HUES64 (cell line): ENCODE measurements around the gene NDUFAF8.

Source experiments
- H3K27ac ChIP-seq: 2 replicates; pipeline ENCODE4 v1.7.0; 2013; ENCODE audit warnings: low read depth, low read length, inconsistent platforms
- H3K27me3 ChIP-seq: 2 replicates; pipeline ENCODE4 v1.6.1; 2013; ENCODE audit warnings: mild to moderate bottlenecking, low read length; ENCODE audit not compliant: insufficient read depth
- H3K36me3 ChIP-seq: 2 replicates; pipeline ENCODE4 v1.6.1; 2013; ENCODE audit warnings: mild to moderate bottlenecking, low read length; ENCODE audit not compliant: insufficient read depth
- H3K4me1 ChIP-seq: 2 replicates; pipeline ENCODE4 v1.6.1; 2013; ENCODE audit warnings: mild to moderate bottlenecking, low read length, moderate library complexity; ENCODE audit not compliant: insufficient read depth
- H3K4me3 ChIP-seq: 2 replicates; pipeline ENCODE4 v1.5.1; 2013; ENCODE audit warnings: mild to moderate bottlenecking, low read length, moderate library complexity
- H3K9ac ChIP-seq: 2 replicates; pipeline ENCODE4 v1.6.1; 2013; ENCODE audit warnings: mild to moderate bottlenecking, low read depth, low read length
- H3K9me3 ChIP-seq: 2 replicates; pipeline ENCODE4 v1.6.1; 2013; ENCODE audit warnings: low read depth, low read length; ENCODE audit not compliant: insufficient read depth
- WGBS: fragments of 150-250, 120-280 bp; methylation state at CpG from one replicate; pipeline ENCODE4 v1.1.7; 2013; ENCODE audit warnings: missing lambda C conversion rate; 5-methylcytosine and 5-hydroxymethylcytosine counted together

The NDUFAF8 gene

GRCh38 chr17:81251094-81251708 is 12.1 kb downstream of the NDUFAF8 start:
- 0 out of 2 replicates have a peak, but pooled peaks cover 3% of the 10 kb centered on the region for H3K4me1 ChIP-seq
- H3K4me3 ChIP-seq, result no peak overlapping the region

GRCh38 chr17:81251709-81252301 is 12.7 kb downstream of the NDUFAF8 start:
- Histone ChIP-seq H3K27ac (no peak overlapping the region), H3K9ac (no peak overlapping the region), H3K36me3 (no peaks in the 10 kb centered on the region), H3K4me3 (no peak overlapping the region), H3K9me3 (no peaks in the 10 kb centered on the region), H3K27me3 (no peaks in the 10 kb centered on the region), H3K4me1 (0 out of 2 replicates have a peak, but pooled peaks cover 3% of the 10 kb centered on the region)
- 73% methylated on average over 29 of the region's 29 CpGs for WGBS

More at GRCh38 chr17:81251094-81251708, 12.1 kb downstream of the NDUFAF8 start:
- 87% methylated on average over 25 of the region's 25 CpGs for WGBS
- Histone ChIP-seq H3K9me3 (no peaks in the 10 kb centered on the region), H3K27me3 (no peaks in the 10 kb centered on the region), H3K9ac (no peak overlapping the region), H3K27ac (no peak overlapping the region), H3K36me3 (no peaks in the 10 kb centered on the region)

- WGBS, result 86% methylated on average over 15 of the region's 15 CpGs
- Histone ChIP-seq H3K9ac (no peak overlapping the region), H3K4me1 (0 out of 2 replicates have a peak, but pooled peaks cover 3% of the 10 kb centered on the region), H3K27ac (no peak overlapping the region), H3K9me3 (no peaks in the 10 kb centered on the region), H3K36me3 (no peaks in the 10 kb centered on the region), H3K27me3 (no peaks in the 10 kb centered on the region), H3K4me3 (no peak overlapping the region)
Measured at GRCh38 chr17:81252326-81252986, 13.3 kb downstream of the NDUFAF8 start.

GRCh38 chr17:81252987-81253329 is 13.8 kb downstream of the NDUFAF8 start:
- Histone ChIP-seq H3K4me3 (no peak overlapping the region), H3K4me1 (0 out of 2 replicates have a peak, but pooled peaks cover 3% of the 10 kb centered on the region), H3K27ac (no peak overlapping the region), H3K36me3 (no peaks in the 10 kb centered on the region), H3K27me3 (no peaks in the 10 kb centered on the region), H3K9me3 (no peaks in the 10 kb centered on the region), H3K9ac (no peak overlapping the region)
- WGBS, result 84% methylated on average over 15 of the region's 15 CpGs

- H3K9me3 ChIP-seq, result no peaks in the 10 kb centered on the region
- H3K4me3 ChIP-seq, result no peak overlapping the region
- 0 out of 2 replicates have a peak, but pooled peaks cover 3% of the 10 kb centered on the region for H3K4me1 ChIP-seq
- H3K27me3 ChIP-seq, result no peaks in the 10 kb centered on the region
- WGBS, result 68% methylated on average over 19 of the region's 19 CpGs
- H3K36me3 ChIP-seq, result no peaks in the 10 kb centered on the region
- no peak overlapping the region for H3K27ac ChIP-seq
- H3K9ac ChIP-seq, result no peak overlapping the region
Measured at GRCh38 chr17:81253358-81254131, 14.4 kb downstream of the NDUFAF8 start.

- Histone ChIP-seq H3K4me1 (0 out of 2 replicates have a peak, but pooled peaks cover 3% of the 10 kb centered on the region), H3K27ac (no peak overlapping the region), H3K36me3 (peaks cover 12% of the 10 kb centered on the region), H3K9ac (no peak overlapping the region), H3K9me3 (no peaks in the 10 kb centered on the region), H3K4me3 (no peak overlapping the region), H3K27me3 (no peaks in the 10 kb centered on the region)
- 60% methylated on average over 35 of the region's 35 CpGs for WGBS
Measured at GRCh38 chr17:81254955-81255717, 16.0 kb downstream of the NDUFAF8 start.

- H3K9ac ChIP-seq, result no peak overlapping the region
- 93% methylated on average over 12 of the region's 12 CpGs for WGBS
- H3K27ac ChIP-seq, result no peak overlapping the region
- 0 out of 2 replicates have a peak, but pooled peaks cover 3% of the 10 kb centered on the region for H3K4me1 ChIP-seq
- peaks cover 17% of the 10 kb centered on the region for H3K36me3 ChIP-seq
- no peaks in the 10 kb centered on the region for H3K27me3 ChIP-seq
- H3K9me3 ChIP-seq, result no peaks in the 10 kb centered on the region
- no peak overlapping the region for H3K4me3 ChIP-seq
Measured at GRCh38 chr17:81256616-81257015, 17.5 kb downstream of the NDUFAF8 start.

- H3K4me3 ChIP-seq, result no peak overlapping the region
- H3K9me3 ChIP-seq, result no peaks in the 10 kb centered on the region
- 97% methylated on average over 19 of the region's 19 CpGs for WGBS
- H3K27ac ChIP-seq, result no peak overlapping the region
- no peak overlapping the region for H3K9ac ChIP-seq
- no peaks in the 10 kb centered on the region for H3K27me3 ChIP-seq
- no peaks in the 10 kb centered on the region for H3K4me1 ChIP-seq
- H3K36me3 ChIP-seq, result peaks cover 17% of the 10 kb centered on the region
Measured at GRCh38 chr17:81257533-81257932, 18.4 kb downstream of the NDUFAF8 start.

GRCh38 chr17:81258292-81258691 is 19.2 kb downstream of the NDUFAF8 start:
- H3K9me3 ChIP-seq, result no peaks in the 10 kb centered on the region
- no peak overlapping the region for H3K9ac ChIP-seq
- no peaks in the 10 kb centered on the region for H3K4me1 ChIP-seq
- no peaks in the 10 kb centered on the region for H3K27me3 ChIP-seq
- no peak overlapping the region for H3K4me3 ChIP-seq
- 86% methylated on average over 20 of the region's 20 CpGs for WGBS
- H3K27ac ChIP-seq, result no peak overlapping the region
- peaks cover 17% of the 10 kb centered on the region for H3K36me3 ChIP-seq

- 92% methylated on average over 23 of the region's 23 CpGs for WGBS
- no peak overlapping the region for H3K4me3 ChIP-seq
- H3K36me3 ChIP-seq, result peaks cover 23% of the 10 kb centered on the region
- H3K27me3 ChIP-seq, result no peaks in the 10 kb centered on the region
- no peak overlapping the region for H3K27ac ChIP-seq
- no peaks in the 10 kb centered on the region for H3K9me3 ChIP-seq
- H3K4me1 ChIP-seq, result no peaks in the 10 kb centered on the region
- H3K9ac ChIP-seq, result no peak overlapping the region
Measured at GRCh38 chr17:81259058-81259605, 20.0 kb downstream of the NDUFAF8 start.
